HG03354 (cell line): ENCODE measurements around the gene ATXN7L3B.
A peak's percentile ranks its signal among the peaks of the same experiment; 100 is the strongest.

Experiments
- ATAC-seq: cut with Tn5 transposase; IDR thresholded peaks from one replicate; pipeline ENCODE4 v1.9.1; 2021; ENCODE audit warnings: mild to moderate bottlenecking; ENCODE audit not compliant: unreplicated experiment, poor library complexity, severe bottlenecking

The ATXN7L3B gene

DNA sequence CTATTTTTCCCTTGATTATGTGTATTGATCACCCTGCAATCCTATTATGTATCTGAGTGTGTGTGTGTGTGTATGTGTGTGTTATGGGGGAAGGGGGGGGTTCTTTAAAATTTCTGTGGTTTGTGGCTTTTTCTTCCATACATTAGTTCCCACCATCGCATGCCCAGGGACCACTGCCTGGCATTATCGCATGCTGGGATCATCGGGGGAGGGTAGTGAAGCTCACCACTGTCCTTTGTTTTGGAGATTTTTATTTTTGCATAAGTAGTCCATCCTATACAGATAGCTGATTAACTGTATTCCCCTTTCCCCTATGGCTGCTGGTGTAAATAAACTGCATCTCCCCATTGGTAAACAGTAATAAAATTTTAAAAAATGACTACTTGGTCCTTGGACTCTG lies 3.4 kb downstream of the ATXN7L3B start:
- no peak for ATAC-seq

DNA sequence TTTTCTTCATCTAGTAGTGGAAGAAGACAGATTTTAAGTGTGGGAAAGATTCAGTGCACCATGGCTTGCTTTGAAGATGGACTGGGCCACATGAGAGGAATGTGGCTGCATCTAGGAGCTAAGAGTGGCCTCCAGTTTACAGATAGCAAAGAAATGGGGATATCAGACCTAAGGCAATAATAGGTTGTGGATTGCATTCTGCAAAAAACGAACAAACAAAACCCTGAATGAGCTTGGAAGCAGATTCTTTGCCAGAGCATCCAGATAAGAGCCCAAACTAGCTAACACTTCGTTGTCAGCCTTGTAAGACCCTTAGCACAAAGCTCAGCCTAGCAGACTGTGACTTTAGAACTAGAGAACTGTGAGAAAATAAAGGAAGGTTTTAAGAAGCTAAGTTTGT lies 9.6 kb downstream of the ATXN7L3B start:
- no peak for ATAC-seq

GRCh38 chr12:74551291-74551690 lies 13.7 kb downstream of the ATXN7L3B start:
- ATAC-seq: no peak

- ATAC-seq: no peak
These were observed 14.6 kb downstream of the ATXN7L3B start for GRCh38 chr12:74552201-74552600.

GRCh38 chr12:74559728-74560127 lies 22.1 kb downstream of the ATXN7L3B start:
- ATAC-seq: no peak

DNA sequence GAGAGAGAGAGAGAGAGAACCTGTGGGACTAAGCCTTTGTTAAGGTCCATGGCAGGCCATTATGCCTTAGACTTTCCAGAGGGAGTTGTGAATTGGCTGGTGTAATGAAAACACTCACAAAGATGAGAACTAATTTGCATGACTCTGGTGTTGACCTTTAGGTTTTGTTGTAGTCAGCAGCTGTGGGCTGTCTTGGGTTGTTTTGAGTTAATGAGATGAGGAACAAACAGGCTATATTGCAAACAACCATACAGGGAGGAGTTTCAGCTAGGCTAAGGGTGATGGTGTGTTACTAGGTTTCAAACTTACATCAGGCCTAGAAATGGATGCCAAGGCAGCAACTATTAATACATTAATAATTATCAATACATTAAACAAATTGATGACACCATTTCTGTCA lies 26.3 kb downstream of the ATXN7L3B start:
- peak; percentile 67 for ATAC-seq

GRCh38 chr12:74578486-74578885 lies 40.9 kb downstream of the ATXN7L3B start:
- no peak for ATAC-seq

- ATAC-seq: no peak
These were observed 41.8 kb downstream of the ATXN7L3B start for GRCh38 chr12:74579446-74579845.

GRCh38 chr12:74579981-74580380 lies 42.3 kb downstream of the ATXN7L3B start:
- no peak for ATAC-seq

- ATAC-seq: no peak
These were observed 43.8 kb downstream of the ATXN7L3B start for GRCh38 chr12:74581439-74581838.

DNA sequence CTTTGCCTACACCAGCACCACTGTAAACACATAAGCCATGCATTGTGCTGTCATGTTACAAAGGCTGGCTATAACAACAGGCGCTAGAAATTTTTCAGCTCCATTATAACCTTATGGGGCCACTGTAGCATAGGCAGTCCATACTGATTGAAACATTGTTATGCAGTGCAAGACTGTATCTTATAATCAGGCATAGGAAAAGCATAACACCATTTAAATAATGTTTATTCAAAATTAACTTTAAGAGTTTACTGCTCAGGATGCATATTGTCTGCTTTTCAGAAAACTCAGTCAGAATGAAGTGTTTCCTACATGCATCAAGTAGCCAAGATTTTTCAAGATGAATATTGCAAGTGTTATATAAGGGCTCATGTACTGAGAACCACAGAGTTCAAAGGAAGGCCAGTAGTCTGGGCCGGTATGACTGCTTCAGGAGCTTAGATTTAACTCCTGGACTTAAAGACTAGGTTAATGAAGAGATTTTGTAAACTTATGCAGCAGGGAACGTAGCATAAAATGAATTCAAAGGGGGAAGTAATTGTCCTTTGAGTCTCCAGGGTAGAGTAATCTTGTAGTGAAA lies 46.9 kb downstream of the ATXN7L3B start:
- no peak for ATAC-seq

DNA sequence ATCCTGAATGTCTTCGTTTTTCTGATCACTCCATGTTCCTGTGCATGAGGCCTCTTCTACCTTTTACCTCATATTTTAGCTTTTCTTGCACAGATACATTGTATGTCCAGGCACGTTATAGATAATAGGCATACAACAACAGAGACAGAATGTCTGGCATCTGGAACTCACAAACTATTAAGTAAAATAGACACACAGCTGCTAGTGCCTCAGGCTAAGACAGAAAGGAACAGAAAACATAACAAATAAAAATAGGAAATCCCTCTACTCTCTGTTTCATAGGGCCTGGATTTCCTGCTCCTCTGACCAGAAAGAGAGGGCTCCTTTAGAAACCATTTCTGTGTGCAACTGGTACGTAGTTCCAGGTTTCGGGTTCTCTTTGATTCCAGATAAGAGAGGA lies 48.6 kb downstream of the ATXN7L3B start:
- ATAC-seq: no peak
